Activated CD8-positive, alpha-beta T cell treated with anti-CD3 and anti-CD28 coated beads, Interleukin-2, amount 10 ng/mL, durations not matched to agents 7 days and 5 days (primary cell): Measurements from ENCODE around the gene RESP18. TPM values are rescaled to one million over a fixed set of nuclear protein-coding genes. Genes with fewer than 3 reads are reported as not detected.

ENCODE experiments used
- microRNA-seq: library from miRNA; unstranded; fragments of <30 nt; microRNA quantifications from one replicate; pipeline ENCODE4 v1.2.0, GENCODE V29; 2022
- total RNA-seq, 2 experiments: library from RNA; stranded (reverse); gene quantifications; one replicate each; pipeline ENCODE4 v1.2.3, GENCODE V29; 2021

RESP18 gene
- total RNA-seq, 2 experiments from 2014 or later = not detected

Small RNAs within 50 kb of the gene (microRNA-seq; reads per million reads assigned to microRNA genes)
- gene MIR153-1 = not detected

Other genes starting within 250 kb of the RESP18 start
- gene NHEJ1, start 171.9 kb downstream of the RESP18 start, total RNA-seq = 10 to 100 TPM; 19.1 to 23.1 TPM
- gene SLC23A3, start 162.7 kb downstream of the RESP18 start, total RNA-seq = 1 to 10 TPM; 2.0 to 2.2 TPM
- gene CNPPD1, start 155.8 kb downstream of the RESP18 start, total RNA-seq = 10 to 100 TPM; 75.1 to 81.4 TPM
- 100 to 1,000 TPM; 104 to 111 TPM for gene RETREG2, start 154.5 kb downstream of the RESP18 start, total RNA-seq
- gene ZFAND2B, start 126.0 kb downstream of the RESP18 start, total RNA-seq = 10 to 100 TPM; 57.0 to 59.5 TPM
- 10 to 100 TPM; 11.6 to 11.9 TPM for gene ABCB6, start 113.8 kb downstream of the RESP18 start, total RNA-seq
- 10 to 100 TPM; 51.7 to 53.8 TPM for gene ATG9A, start 103.1 kb downstream of the RESP18 start, total RNA-seq
- 100 to 1,000 TPM; 106 to 114 TPM for gene ANKZF1, start 102.9 kb downstream of the RESP18 start, total RNA-seq
- 1 to 10 TPM; 3.4 to 4.0 TPM for gene GLB1L, start 87.3 kb downstream of the RESP18 start, total RNA-seq
- 10 to 100 TPM; 31.2 to 31.5 TPM for gene STK16, start 87.3 kb downstream of the RESP18 start, total RNA-seq
- not detected for gene TUBA4B, start 79.5 kb downstream of the RESP18 start, total RNA-seq
- gene TUBA4A, start 78.8 kb downstream of the RESP18 start, total RNA-seq = 100 to 1,000 TPM; 286 to 292 TPM
- gene DNAJB2, start 53.4 kb downstream of the RESP18 start, total RNA-seq = 10 to 100 TPM; 43.5 to 51.1 TPM
- under 1 TPM in 1 of 2 experiments, not detected in 1; 0.16 TPM for gene PTPRN, start 23.3 kb downstream of the RESP18 start, total RNA-seq
- 10 to 100 TPM; 58.1 to 59.7 TPM for gene DNPEP, start 55.2 kb upstream of the RESP18 start, total RNA-seq
- gene DES, start 85.6 kb upstream of the RESP18 start, total RNA-seq = not detected
- 10 to 100 TPM; 10.8 to 11.6 TPM for gene SPEG, start 102.1 kb upstream of the RESP18 start, total RNA-seq
- gene GMPPA, start 166.1 kb upstream of the RESP18 start, total RNA-seq = 10 to 100 TPM; 37.8 to 41.2 TPM
- not detected for gene ASIC4, start 181.7 kb upstream of the RESP18 start, total RNA-seq
- 1 to 10 TPM; 7.1 to 7.3 TPM for gene CHPF, start 211.1 kb upstream of the RESP18 start, total RNA-seq
- gene TMEM198, start 211.3 kb upstream of the RESP18 start, total RNA-seq = under 1 TPM; 0.47 to 0.60 TPM
- under 1 TPM; 0.18 to 0.45 TPM for gene OBSL1, start 238.8 kb upstream of the RESP18 start, total RNA-seq
- not detected for gene INHA, start 239.6 kb upstream of the RESP18 start, total RNA-seq